DOHH2 (cell line): ENCODE data around the gene CMTM3.

Experiments used
- H3F3A ChIP-seq: fragments of 200-600 bp; sonication (generic), shearing (Covaris generic); 2 replicates; pipeline ENCODE4 v1.6.0; 2016; ENCODE audit warnings: antibody characterized with exemption, mild to moderate bottlenecking; ENCODE audit not compliant: control insufficient read depth, insufficient read depth
- H3K27ac ChIP-seq: fragments of 200-600 bp; sonication (generic); 2 replicates; pipeline ENCODE4 v1.5.1; 2014; ENCODE audit warnings: low read depth, mild to moderate bottlenecking, low read length, moderate library complexity
- H3K27me3 ChIP-seq: fragments of 200-600 bp; sonication (generic); 2 replicates; pipeline ENCODE4 v1.6.1; 2014; ENCODE audit warnings: mild to moderate bottlenecking, low read length, mixed read lengths; ENCODE audit not compliant: control insufficient read depth
- H3K36me3 ChIP-seq: fragments of 200-600 bp; sonication (generic); 2 replicates; pipeline ENCODE4 v1.6.1; 2014; ENCODE audit warnings: mild to moderate bottlenecking, low read length, moderate library complexity, mixed read lengths; ENCODE audit not compliant: control insufficient read depth
- H3K4me1 ChIP-seq: fragments of 200-600 bp; sonication (generic); 2 replicates; pipeline ENCODE4 v1.6.1; 2014; ENCODE audit warnings: mild to moderate bottlenecking, low read length, mixed read lengths; ENCODE audit not compliant: control insufficient read depth
- H3K4me2 ChIP-seq: fragments of 200-600 bp; sonication (generic); 2 replicates; pipeline ENCODE4 v1.6.0; 2014; ENCODE audit warnings: mild to moderate bottlenecking, low read length, moderate library complexity
- H3K4me3 ChIP-seq: fragments of 200-600 bp; sonication (generic); 2 replicates; pipeline ENCODE4 v1.5.1; 2014; ENCODE audit warnings: mild to moderate bottlenecking, low read length, mixed read lengths
- H3K79me2 ChIP-seq: fragments of 200-600 bp; sonication (generic); 2 replicates; pipeline ENCODE4 v1.6.1; 2014; ENCODE audit warnings: mild to moderate bottlenecking, low read length, mixed read lengths; ENCODE audit not compliant: control insufficient read depth
- H3K9me2 ChIP-seq: fragments of 200-600 bp; sonication (generic); replicated peaks from 2 replicates; pipeline ENCODE4 v1.6.1; 2014; ENCODE audit warnings: mild to moderate bottlenecking, low read length, mixed read lengths; ENCODE audit not compliant: control insufficient read depth
- H3K9me3 ChIP-seq: fragments of 200-600 bp; sonication (generic); 2 replicates; pipeline ENCODE4 v1.6.1; 2014; ENCODE audit warnings: antibody characterized with exemption, low read length, mixed read lengths; ENCODE audit not compliant: control insufficient read depth, insufficient read depth
- H4K20me1 ChIP-seq: fragments of 200-600 bp; sonication (generic); 2 replicates; pipeline ENCODE4 v1.6.0; 2014; ENCODE audit warnings: low read depth, mild to moderate bottlenecking, antibody characterized with exemption, low read length, moderate library complexity; ENCODE audit not compliant: control insufficient read depth, insufficient read depth
- CTCF ChIP-seq: fragments of 200-600 bp; sonication (generic); IDR thresholded peaks from one replicate; pipeline ENCODE4 v1.5.1; 2014; ENCODE audit warnings: antibody characterized with exemption, mild to moderate bottlenecking, low read depth, low read length; ENCODE audit not compliant: poor library complexity, severe bottlenecking
- EZH2phosphoT487 ChIP-seq: fragments of 200-600 bp; sonication (generic); IDR thresholded peaks from 2 replicates; pipeline ENCODE4 v1.6.1; 2017; ENCODE audit warnings: borderline replicate concordance, mild to moderate bottlenecking, antibody characterized with exemption, low read length, moderate library complexity, mixed read lengths

The CMTM3 gene

GRCh38 chr16:66578651-66579531 is 25.6 kb upstream of the CMTM3 start, which contains the start of gene CMTM2:
CMTM2 (plus strand) TSS chr16:66579463; CDS start chr16:66579608, 145 bp downstream.
- H3K4me2 ChIP-seq: no peak within 1 kb of the TSS
- no peaks in the 10 kb centered on the region for H3K9me3 ChIP-seq
- H3K4me3 ChIP-seq: no peak within 1 kb of the TSS

GRCh38 chr16:66580605-66581209 is 23.8 kb upstream of the CMTM3 start:
- H3K79me2 ChIP-seq: no peaks in the 10 kb centered on the region
- no peaks in the 10 kb centered on the region for H3F3A ChIP-seq
- no peak for TF ChIP-seq EZH2phosphoT487
- no peak for TF ChIP-seq CTCF
- no peaks in the 10 kb centered on the region for H3K9me2 ChIP-seq
- no peak overlapping the region for H3K4me3 ChIP-seq
- H3K9me3 ChIP-seq: no peaks in the 10 kb centered on the region
- no peak overlapping the region for H3K27ac ChIP-seq
- no peak overlapping the region for H3K4me2 ChIP-seq
- 0 out of 2 replicates have a peak, but pooled peaks cover 2% of the 10 kb centered on the region for H3K27me3 ChIP-seq
- peaks cover 3% of the 10 kb centered on the region; the same call in 1 of the 2 replicates for H3K4me1 ChIP-seq
- H4K20me1 ChIP-seq: no peaks in the 10 kb centered on the region
- no peaks in the 10 kb centered on the region for H3K36me3 ChIP-seq

More at GRCh38 chr16:66578651-66579531, 25.6 kb upstream of the CMTM3 start, which contains the start of gene CMTM2:
- Histone ChIP-seq H3K4me1 (no peaks in the 10 kb centered on the region), H3F3A (no peaks in the 10 kb centered on the region), H3K27me3 (0 out of 2 replicates have a peak, but pooled peaks cover 2% of the 10 kb centered on the region), H3K9me2 (no peaks in the 10 kb centered on the region), H3K27ac (no peak within 1 kb of the TSS), H3K36me3 (no peaks in the 10 kb centered on the region), H4K20me1 (no peaks in the 10 kb centered on the region), H3K79me2 (no peaks in the 10 kb centered on the region)
- TF ChIP-seq CTCF (no peak), EZH2phosphoT487 (no peak)

- H3K27me3 ChIP-seq: 0 out of 2 replicates have a peak, but pooled peaks cover 2% of the 10 kb centered on the region
- no peaks in the 10 kb centered on the region for H3F3A ChIP-seq
- TF ChIP-seq EZH2phosphoT487: no peak
- no peak for TF ChIP-seq CTCF
- peaks cover 4% of the 10 kb centered on the region; the same call in 1 of the 2 replicates for H3K4me1 ChIP-seq
- H3K36me3 ChIP-seq: no peaks in the 10 kb centered on the region
- no peak overlapping the region for H3K4me3 ChIP-seq
- H3K9me2 ChIP-seq: no peaks in the 10 kb centered on the region
- no peak overlapping the region for H3K27ac ChIP-seq
- no peak overlapping the region for H3K4me2 ChIP-seq
- H3K79me2 ChIP-seq: no peaks in the 10 kb centered on the region
- H4K20me1 ChIP-seq: no peaks in the 10 kb centered on the region
- H3K9me3 ChIP-seq: no peaks in the 10 kb centered on the region
These were observed 23.1 kb upstream of the CMTM3 start for GRCh38 chr16:66581246-66581952.
